Measurements from ENCODE around the gene CD83.
A peak's percentile ranks its signal among the peaks of the same experiment; 100 is the strongest.

CD83 gene

DNA sequence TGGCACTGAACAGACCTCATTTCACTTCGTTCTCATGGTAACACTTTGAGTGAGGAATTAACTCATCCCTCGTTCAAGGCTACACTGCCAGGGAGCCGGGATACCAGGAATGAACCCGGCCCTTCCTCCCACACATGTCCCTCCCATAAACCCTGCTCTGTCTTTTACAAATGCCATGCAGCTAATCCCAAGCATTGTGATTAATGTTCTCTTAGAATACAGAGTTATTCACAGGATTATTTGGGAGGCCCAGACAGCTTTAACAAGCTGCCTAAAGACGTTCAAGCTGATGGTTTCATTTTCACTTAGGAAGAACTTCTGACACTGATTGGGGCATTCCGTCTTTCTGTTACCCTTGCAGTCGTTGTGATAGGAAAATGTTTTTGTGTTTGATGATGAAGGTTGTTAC lies 42.5 kb upstream of the CD83 start:
- TF ChIP-seq, protein P1, sequence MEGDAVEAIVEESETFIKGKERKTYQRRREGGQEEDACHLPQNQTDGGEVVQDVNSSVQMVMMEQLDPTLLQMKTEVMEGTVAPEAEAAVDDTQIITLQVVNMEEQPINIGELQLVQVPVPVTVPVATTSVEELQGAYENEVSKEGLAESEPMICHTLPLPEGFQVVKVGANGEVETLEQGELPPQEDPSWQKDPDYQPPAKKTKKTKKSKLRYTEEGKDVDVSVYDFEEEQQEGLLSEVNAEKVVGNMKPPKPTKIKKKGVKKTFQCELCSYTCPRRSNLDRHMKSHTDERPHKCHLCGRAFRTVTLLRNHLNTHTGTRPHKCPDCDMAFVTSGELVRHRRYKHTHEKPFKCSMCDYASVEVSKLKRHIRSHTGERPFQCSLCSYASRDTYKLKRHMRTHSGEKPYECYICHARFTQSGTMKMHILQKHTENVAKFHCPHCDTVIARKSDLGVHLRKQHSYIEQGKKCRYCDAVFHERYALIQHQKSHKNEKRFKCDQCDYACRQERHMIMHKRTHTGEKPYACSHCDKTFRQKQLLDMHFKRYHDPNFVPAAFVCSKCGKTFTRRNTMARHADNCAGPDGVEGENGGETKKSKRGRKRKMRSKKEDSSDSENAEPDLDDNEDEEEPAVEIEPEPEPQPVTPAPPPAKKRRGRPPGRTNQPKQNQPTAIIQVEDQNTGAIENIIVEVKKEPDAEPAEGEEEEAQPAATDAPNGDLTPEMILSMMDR (IDR thresholded peaks at IDR 0.05; ENCODE audit: insufficient read depth, low read depth, low read length, missing control alignments): no peak
- H3K4me3 ChIP-seq (ENCODE audit: low read depth, low read length): peak overlapping the region; percentile 51

DNA sequence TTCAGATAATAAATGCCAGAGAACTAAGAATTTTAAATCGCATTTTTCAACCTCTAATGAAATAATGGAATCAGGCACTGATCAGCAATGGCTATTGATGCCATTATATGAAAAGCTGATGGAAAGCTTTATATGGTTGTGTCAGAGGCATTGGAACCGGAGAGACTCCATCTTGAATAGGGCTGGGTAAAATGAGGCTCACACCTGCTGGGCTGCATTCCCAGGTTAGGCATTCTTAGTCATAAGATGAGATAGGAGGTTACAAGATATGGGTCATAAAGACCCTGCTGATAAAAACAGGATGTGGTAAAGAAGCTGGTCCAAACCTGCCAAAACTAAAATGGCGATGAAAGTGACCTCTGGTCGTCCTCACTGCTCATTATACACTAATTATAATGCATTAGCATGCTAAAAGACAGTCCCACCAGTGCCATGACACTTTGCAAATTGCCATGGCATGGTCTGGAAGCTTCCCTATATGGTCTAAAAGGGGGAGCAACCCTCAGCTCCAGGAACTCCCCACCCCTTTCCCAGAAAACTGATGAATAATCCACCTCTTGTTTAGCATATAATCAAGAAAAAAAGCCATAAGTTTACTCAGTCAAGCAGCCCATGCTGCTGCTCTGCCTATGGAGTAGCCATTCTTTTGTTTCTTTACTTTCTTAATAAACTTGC lies 40.2 kb upstream of the CD83 start:
- no peak for DNase-seq (ENCODE audit: low read depth)
- no peak overlapping the region for H3K4me3 ChIP-seq (ENCODE audit: low read depth, low read length)
- TF ChIP-seq, protein P1 (IDR thresholded peaks at IDR 0.05; ENCODE audit: insufficient read depth, low read depth, low read length, missing control alignments): no peak

More for the DNA sequence above, 42.5 kb upstream of the CD83 start:
- DNase-seq (ENCODE audit: low read depth): peak; percentile 82

DNA sequence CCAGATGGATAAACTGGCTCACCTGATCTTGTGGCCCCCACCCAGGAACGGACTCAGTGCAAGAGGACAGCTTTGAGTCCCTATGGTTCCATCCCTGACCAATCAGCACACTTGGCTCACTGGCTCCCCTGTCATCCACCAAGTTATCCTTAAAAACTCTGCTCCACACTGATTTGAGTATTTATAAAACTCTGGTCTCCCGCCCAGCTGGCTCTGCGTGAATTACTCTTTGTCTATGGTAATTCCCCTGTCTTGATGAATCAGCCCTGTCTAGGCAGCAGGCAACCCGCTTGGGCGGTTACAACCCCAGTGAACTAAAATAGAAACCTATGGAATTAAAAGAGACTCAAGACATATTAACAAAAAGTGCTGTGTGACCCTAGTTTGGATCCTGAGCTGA lies 38.1 kb upstream of the CD83 start:
- DNase-seq (ENCODE audit: low read depth): no peak
- no peak overlapping the region for H3K4me3 ChIP-seq (ENCODE audit: low read depth, low read length)
- TF ChIP-seq, protein P1 (IDR thresholded peaks at IDR 0.05; ENCODE audit: insufficient read depth, low read depth, low read length, missing control alignments): no peak

DNA sequence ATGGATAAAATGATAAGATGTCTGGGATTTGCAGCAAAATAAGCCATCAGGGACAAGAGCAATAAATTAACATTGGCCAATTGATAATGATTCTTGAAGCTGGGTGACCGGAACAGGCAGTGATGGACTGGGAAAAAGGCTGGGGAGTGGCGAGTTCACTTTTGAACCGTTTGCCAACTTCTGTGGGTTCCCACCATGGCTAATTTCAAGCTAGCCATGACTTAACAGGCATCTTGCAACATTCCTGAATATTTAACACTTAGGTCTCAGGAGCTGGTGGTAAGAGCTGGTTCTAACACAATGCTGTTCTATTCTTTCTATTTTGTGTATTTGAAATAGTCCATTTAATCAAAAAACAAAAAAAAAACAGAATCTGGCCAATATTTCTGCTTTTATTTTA lies 37.6 kb upstream of the CD83 start:
- H3K4me3 ChIP-seq (ENCODE audit: low read depth, low read length): no peak overlapping the region
- TF ChIP-seq, protein P1 (IDR thresholded peaks at IDR 0.05; ENCODE audit: insufficient read depth, low read depth, low read length, missing control alignments): no peak
- no peak for DNase-seq (ENCODE audit: low read depth)

DNA sequence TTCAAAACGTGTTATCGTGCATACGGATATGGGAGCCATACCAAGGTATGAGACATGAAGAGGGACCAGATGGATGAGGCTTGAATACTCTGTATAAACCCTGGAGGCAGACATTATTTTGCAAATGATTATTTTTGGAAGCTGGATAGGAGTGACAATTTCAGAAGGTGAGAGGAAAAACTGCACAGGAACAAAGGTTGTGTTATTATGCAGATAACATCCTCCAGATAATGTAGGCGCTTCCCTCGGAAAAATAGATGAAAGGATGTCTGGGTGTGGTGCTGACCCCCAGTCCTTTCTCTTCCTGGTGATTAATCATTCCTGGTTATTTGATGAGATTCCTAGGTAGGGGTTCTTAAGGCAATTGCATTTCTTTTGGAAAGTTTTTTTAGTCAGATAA lies 36.4 kb upstream of the CD83 start:
- TF ChIP-seq, protein P1 (IDR thresholded peaks at IDR 0.05; ENCODE audit: insufficient read depth, low read depth, low read length, missing control alignments): no peak
- DNase-seq (ENCODE audit: low read depth): no peak
- no peak overlapping the region for H3K4me3 ChIP-seq (ENCODE audit: low read depth, low read length)

DNA sequence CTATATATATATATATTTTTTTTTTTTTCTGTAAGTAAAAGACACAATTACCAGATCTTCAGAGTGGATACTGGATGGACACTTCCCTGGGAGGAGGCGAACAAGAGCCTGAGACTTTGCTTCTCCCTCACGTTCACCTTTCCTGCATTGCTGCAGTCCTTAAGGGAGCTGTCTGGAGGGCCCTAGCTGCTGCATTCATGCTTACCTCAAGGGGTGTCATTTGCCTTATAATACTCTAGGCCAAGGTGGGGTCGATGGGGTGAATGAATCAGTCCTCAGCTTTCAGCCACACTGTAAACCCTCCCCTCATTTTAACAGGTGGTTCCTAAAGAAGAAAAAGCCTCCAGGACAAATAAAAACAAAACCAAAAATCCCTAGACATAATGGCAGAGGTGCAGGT lies 34.8 kb upstream of the CD83 start:
- TF ChIP-seq, protein P1 (IDR thresholded peaks at IDR 0.05; ENCODE audit: insufficient read depth, low read depth, low read length, missing control alignments): no peak
- no peak overlapping the region for H3K4me3 ChIP-seq (ENCODE audit: low read depth, low read length)
- no peak for DNase-seq (ENCODE audit: low read depth)

DNA sequence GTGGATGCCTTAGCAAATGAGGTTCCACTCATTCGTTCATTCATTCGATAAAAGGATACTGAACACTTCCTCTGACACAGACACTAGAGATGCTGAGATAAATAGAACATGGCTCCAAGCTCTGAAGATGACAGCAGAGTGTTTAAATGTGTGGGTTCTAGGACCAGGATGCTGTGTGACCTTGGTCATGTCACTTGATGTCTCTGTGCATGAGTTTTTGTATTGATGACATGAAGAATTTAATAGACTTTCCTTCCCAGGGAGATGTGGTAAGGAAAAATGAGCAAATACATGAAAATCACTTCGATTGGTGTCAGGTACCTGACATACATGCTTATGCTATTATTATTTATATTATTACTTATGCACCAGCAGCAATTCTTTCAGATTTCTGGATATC lies 34.3 kb upstream of the CD83 start:
- TF ChIP-seq, protein P1 (IDR thresholded peaks at IDR 0.05; ENCODE audit: insufficient read depth, low read depth, low read length, missing control alignments): no peak
- H3K4me3 ChIP-seq (ENCODE audit: low read depth, low read length): no peak overlapping the region
- no peak for DNase-seq (ENCODE audit: low read depth)

All from GM12865 (cell line).